HepG2 (cell line): ENCODE results near the gene UTP15. TPM values are rescaled to one million over a fixed set of nuclear protein-coding genes. Genes with fewer than 3 reads are reported as not detected.

Source experiments
- AGO2 ChIP-seq: fragments of 200-400 bp; formaldehyde crosslinking; optimal IDR thresholded peaks from 2 replicates; pipeline ENCODE3; 2017; ENCODE audit warnings: mild to moderate bottlenecking, low read depth, low read length, moderate library complexity
- ATF1 ChIP-seq: IDR thresholded peaks from 2 replicates; pipeline ENCODE4 v1.6.1; 2016; ENCODE audit warnings: mild to moderate bottlenecking, control low read depth
- PHF8 ChIP-seq: sonication (generic); formaldehyde crosslinking; IDR thresholded peaks from 2 replicates; pipeline ENCODE4 v1.5.0; 2020; ENCODE audit warnings: missing genetic modification reagents
- PLSCR1 ChIP-seq: sonication (generic); formaldehyde crosslinking; IDR thresholded peaks from 2 replicates; pipeline ENCODE4 v1.5.0; 2020; ENCODE audit warnings: missing genetic modification reagents, mild to moderate bottlenecking, borderline replicate concordance
- REPIN1 ChIP-seq: sonication (generic); formaldehyde crosslinking; IDR thresholded peaks from 2 replicates; pipeline ENCODE4 v1.8.0; 2022; ENCODE audit warnings: missing genetic modification reagents, low read depth, mild to moderate bottlenecking, borderline replicate concordance
- SIN3A ChIP-seq: IDR thresholded peaks from 2 replicates; pipeline ENCODE4 v1.6.1; 2011; ENCODE audit warnings: low read depth, mild to moderate bottlenecking, control low read depth, low read length, borderline replicate concordance
- STAG1 ChIP-seq: sonication (generic); formaldehyde crosslinking; IDR thresholded peaks from 2 replicates; pipeline ENCODE4 v1.4.0; 2020; ENCODE audit warnings: missing genetic modification reagents
- TAF15 ChIP-seq: fragments of 200-400 bp; formaldehyde crosslinking; IDR thresholded peaks from one replicate; pipeline ENCODE4 v1.6.1; 2018; ENCODE audit warnings: mild to moderate bottlenecking, low read depth, low read length; ENCODE audit not compliant: poor library complexity, severe bottlenecking
- TFDP2 ChIP-seq: sonication (generic); formaldehyde crosslinking; IDR thresholded peaks from 2 replicates; pipeline ENCODE4 v1.4.0; 2020; ENCODE audit warnings: missing genetic modification reagents
- YEATS4 ChIP-seq: sonication (generic); formaldehyde crosslinking; IDR thresholded peaks from 2 replicates; pipeline ENCODE4 v1.4.0; 2020; ENCODE audit warnings: missing genetic modification reagents, borderline replicate concordance
- ZNF251 ChIP-seq: sonication (generic); formaldehyde crosslinking; IDR thresholded peaks from 2 replicates; pipeline ENCODE4 v1.9.0; 2021; ENCODE audit warnings: mild to moderate bottlenecking, missing genetic modification reagents
- ZNF253 ChIP-seq: sonication (generic); formaldehyde crosslinking; IDR thresholded peaks from 2 replicates; pipeline ENCODE4 v1.8.0; 2022; ENCODE audit warnings: mild to moderate bottlenecking, missing genetic modification reagents, borderline replicate concordance
- ZNF382 ChIP-seq: sonication (generic); formaldehyde crosslinking; IDR thresholded peaks from 2 replicates; pipeline ENCODE4 v1.5.0; 2020; ENCODE audit warnings: missing genetic modification reagents, mild to moderate bottlenecking, borderline replicate concordance
- ZNF768 ChIP-seq: sonication (generic); formaldehyde crosslinking; IDR thresholded peaks from 2 replicates; pipeline ENCODE4 v1.4.0; 2020; ENCODE audit warnings: missing genetic modification reagents
- ZNF773 ChIP-seq: sonication (generic); formaldehyde crosslinking; IDR thresholded peaks from 2 replicates; pipeline ENCODE4 v1.4.0; 2020; ENCODE audit warnings: missing genetic modification reagents, borderline replicate concordance
- polyA plus RNA-seq, 8 experiments: library from polyadenylated mRNA; depleted of rRNA in 3 of 8; stranded (reverse) in 7 of 8; unstranded in 1 of 8; fragments of >200 nt; fragmentation: Illumina TruSeq in 4 of 8; extraction: Trizol in 4 of 8; gene quantifications; 2 replicates each; pipeline versions ENCODE4 v1.2.1 to v1.2.3, GENCODE V29; 2011 to 2016; ENCODE audit warnings: low read depth in 4 of 8, missing spikeins in 1 of 8, mixed read lengths in 1 of 8; ENCODE audit not compliant: insufficient read depth in 1 of 8
- total RNA-seq, 5 experiments: library from RNA; depleted of rRNA; stranded (reverse); fragments of >200 nt; fragmentation: Illumina TruSeq; extraction: Trizol; gene quantifications; 2 replicates each; pipeline ENCODE4 v1.2.3, GENCODE V29; 2016; ENCODE audit warnings: low read depth in 1 of 5
- TF ChIP-seq, protein P1 (sequence below): sonication (generic); formaldehyde crosslinking; IDR thresholded peaks from 2 replicates; pipeline ENCODE4 v1.4.0; 2020; ENCODE audit warnings: missing genetic modification reagents; ENCODE audit errors: not compliant biosample characterization
- TF ChIP-seq, protein P2 (sequence below): sonication (generic); formaldehyde crosslinking; IDR thresholded peaks from 2 replicates; pipeline ENCODE4 v1.4.0; 2020; ENCODE audit warnings: missing genetic modification reagents, mild to moderate bottlenecking, borderline replicate concordance

The UTP15 gene
- total and polyA plus RNA-seq, 2 of the 13 experiments (the other 11 are each of a cell fraction or from before 2014, with no cell fraction given) = 7.3 to 35.8 TPM

- TF ChIP-seq ZNF382 (CRISPR knock-in tag) = no peak
- TF ChIP-seq PLSCR1 (CRISPR knock-in tag) = no peak
- TF ChIP-seq AGO2 = peak; percentile 67
- no peak; the same call in 1 of the 2 replicates for TF ChIP-seq SIN3A
- TF ChIP-seq, protein P1, sequence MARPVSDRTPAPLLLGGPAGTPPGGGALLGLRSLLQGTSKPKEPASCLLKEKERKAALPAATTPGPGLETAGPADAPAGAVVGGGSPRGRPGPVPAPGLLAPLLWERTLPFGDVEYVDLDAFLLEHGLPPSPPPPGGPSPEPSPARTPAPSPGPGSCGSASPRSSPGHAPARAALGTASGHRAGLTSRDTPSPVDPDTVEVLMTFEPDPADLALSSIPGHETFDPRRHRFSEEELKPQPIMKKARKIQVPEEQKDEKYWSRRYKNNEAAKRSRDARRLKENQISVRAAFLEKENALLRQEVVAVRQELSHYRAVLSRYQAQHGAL = no peak
- peak; percentile 65 for TF ChIP-seq PHF8 (CRISPR knock-in tag)
- peak; percentile 44; the same call in 1 of the 2 replicates for TF ChIP-seq ZNF768 (CRISPR knock-in tag)
- TF ChIP-seq TAF15 = no peak
- TF ChIP-seq ATF1 = no peak
- TF ChIP-seq YEATS4 = no peak; the same call in 1 of the 2 replicates
- TF ChIP-seq ZNF251 = no peak
- peak; percentile 2; the same call in 1 of the 2 replicates for TF ChIP-seq TFDP2 (CRISPR knock-in tag)
- TF ChIP-seq STAG1 = no peak
- no peak for TF ChIP-seq REPIN1
- TF ChIP-seq ZNF773 (CRISPR knock-in tag) = no peak
- TF ChIP-seq, protein P2, sequence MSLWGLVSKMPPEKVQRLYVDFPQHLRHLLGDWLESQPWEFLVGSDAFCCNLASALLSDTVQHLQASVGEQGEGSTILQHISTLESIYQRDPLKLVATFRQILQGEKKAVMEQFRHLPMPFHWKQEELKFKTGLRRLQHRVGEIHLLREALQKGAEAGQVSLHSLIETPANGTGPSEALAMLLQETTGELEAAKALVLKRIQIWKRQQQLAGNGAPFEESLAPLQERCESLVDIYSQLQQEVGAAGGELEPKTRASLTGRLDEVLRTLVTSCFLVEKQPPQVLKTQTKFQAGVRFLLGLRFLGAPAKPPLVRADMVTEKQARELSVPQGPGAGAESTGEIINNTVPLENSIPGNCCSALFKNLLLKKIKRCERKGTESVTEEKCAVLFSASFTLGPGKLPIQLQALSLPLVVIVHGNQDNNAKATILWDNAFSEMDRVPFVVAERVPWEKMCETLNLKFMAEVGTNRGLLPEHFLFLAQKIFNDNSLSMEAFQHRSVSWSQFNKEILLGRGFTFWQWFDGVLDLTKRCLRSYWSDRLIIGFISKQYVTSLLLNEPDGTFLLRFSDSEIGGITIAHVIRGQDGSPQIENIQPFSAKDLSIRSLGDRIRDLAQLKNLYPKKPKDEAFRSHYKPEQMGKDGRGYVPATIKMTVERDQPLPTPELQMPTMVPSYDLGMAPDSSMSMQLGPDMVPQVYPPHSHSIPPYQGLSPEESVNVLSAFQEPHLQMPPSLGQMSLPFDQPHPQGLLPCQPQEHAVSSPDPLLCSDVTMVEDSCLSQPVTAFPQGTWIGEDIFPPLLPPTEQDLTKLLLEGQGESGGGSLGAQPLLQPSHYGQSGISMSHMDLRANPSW (CRISPR knock-in tag) = no peak
- TF ChIP-seq ZNF253 (CRISPR knock-in tag) = no peak
Measured at GRCh38 chr5:73625944-73626811, 60.6 kb downstream of the UTP15 start, which contains the start of gene ARHGEF28 (continued).
